A549 (cell line): ENCODE measurements around the gene TFF2.

Experiments used
- JUN ChIP-seq, 2 experiments: fragments of >200 bp; sonication (Bioruptor Twin); formaldehyde crosslinking; IDR thresholded peaks; 2 replicates in 1 of 2; 3 replicates in 1 of 2; pipeline ENCODE4 v1.6.1; 2016 to 2017
- POLR2A ChIP-seq: IDR thresholded peaks from 2 replicates; pipeline ENCODE4 v1.6.1; 2012; ENCODE audit warnings: mild to moderate bottlenecking, low read length
- POLR2AphosphoS2 ChIP-seq: conservative IDR thresholded peaks from 2 replicates; pipeline ENCODE4 v1.6.1; 2012; ENCODE audit warnings: low read length, improper control_type of control experiment, inconsistent platforms
- RARB ChIP-seq: fragments of 250-450 bp; sonication (Bioruptor Pico); IDR thresholded peaks from 2 replicates; pipeline ENCODE4 v1.8.0; 2021; ENCODE audit warnings: mild to moderate bottlenecking, moderate library complexity
- RNF2 ChIP-seq: fragments of 200-600 bp; sonication (generic); IDR thresholded peaks from 2 replicates; pipeline ENCODE4 v1.6.1; 2016; ENCODE audit warnings: low read depth, mild to moderate bottlenecking, antibody characterized with exemption, moderate library complexity, borderline replicate concordance
- TF ChIP-seq, protein P1 (sequence below): IDR thresholded peaks from 2 replicates; pipeline ENCODE4 v1.6.1; 2012
- TF ChIP-seq, protein P2 (sequence below): fragments of >200 bp; sonication (Bioruptor Twin); formaldehyde crosslinking; IDR thresholded peaks from 3 replicates; pipeline ENCODE4 v1.5.1; 2016
- TF ChIP-seq, protein P3 (sequence below): fragments of 450-650 bp; IDR thresholded peaks from 2 replicates; pipeline ENCODE4 v1.6.1; 2014; ENCODE audit warnings: antibody characterized with exemption

DNA sequence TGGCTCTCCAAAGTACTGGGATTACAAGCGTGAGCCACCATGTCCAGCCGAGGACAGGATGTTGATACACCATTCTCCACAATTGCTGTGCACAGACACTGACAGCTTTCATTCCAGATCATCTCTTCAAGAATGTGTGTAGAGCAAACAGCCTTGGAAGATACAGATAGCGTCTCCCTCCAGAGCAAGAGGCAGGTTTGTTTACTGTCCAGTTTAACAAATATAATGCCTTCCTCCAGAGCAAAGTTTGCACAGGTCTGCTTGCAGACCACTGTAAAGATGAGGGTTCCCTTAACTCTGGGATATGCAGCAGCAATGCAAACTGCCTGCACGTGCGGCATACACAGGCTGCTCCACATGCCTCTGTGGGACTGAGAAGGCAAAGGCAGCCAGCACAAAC, 40.5 kb upstream of the TFF2 start:
- TF ChIP-seq, protein P1, sequence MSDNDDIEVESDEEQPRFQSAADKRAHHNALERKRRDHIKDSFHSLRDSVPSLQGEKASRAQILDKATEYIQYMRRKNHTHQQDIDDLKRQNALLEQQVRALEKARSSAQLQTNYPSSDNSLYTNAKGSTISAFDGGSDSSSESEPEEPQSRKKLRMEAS, result no peak
- TF ChIP-seq RNF2 (no peak), RARB (CRISPR knock-in tag) (no peak), JUN (IDR thresholded peaks at IDR 0.05) (no peak), POLR2AphosphoS2 (no peak), POLR2A (no peak)
- TF ChIP-seq, protein P2, sequence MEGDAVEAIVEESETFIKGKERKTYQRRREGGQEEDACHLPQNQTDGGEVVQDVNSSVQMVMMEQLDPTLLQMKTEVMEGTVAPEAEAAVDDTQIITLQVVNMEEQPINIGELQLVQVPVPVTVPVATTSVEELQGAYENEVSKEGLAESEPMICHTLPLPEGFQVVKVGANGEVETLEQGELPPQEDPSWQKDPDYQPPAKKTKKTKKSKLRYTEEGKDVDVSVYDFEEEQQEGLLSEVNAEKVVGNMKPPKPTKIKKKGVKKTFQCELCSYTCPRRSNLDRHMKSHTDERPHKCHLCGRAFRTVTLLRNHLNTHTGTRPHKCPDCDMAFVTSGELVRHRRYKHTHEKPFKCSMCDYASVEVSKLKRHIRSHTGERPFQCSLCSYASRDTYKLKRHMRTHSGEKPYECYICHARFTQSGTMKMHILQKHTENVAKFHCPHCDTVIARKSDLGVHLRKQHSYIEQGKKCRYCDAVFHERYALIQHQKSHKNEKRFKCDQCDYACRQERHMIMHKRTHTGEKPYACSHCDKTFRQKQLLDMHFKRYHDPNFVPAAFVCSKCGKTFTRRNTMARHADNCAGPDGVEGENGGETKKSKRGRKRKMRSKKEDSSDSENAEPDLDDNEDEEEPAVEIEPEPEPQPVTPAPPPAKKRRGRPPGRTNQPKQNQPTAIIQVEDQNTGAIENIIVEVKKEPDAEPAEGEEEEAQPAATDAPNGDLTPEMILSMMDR, result no peak
- TF ChIP-seq, protein P3, sequence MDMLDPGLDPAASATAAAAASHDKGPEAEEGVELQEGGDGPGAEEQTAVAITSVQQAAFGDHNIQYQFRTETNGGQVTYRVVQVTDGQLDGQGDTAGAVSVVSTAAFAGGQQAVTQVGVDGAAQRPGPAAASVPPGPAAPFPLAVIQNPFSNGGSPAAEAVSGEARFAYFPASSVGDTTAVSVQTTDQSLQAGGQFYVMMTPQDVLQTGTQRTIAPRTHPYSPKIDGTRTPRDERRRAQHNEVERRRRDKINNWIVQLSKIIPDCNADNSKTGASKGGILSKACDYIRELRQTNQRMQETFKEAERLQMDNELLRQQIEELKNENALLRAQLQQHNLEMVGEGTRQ, result no peak
